WTC11 (cell line): Measurements from ENCODE around the gene TIE1. TPM values are rescaled to one million over a fixed set of nuclear protein-coding genes. Genes with fewer than 3 reads are reported as not detected.

Experiments
- ATAC-seq: fragments of 200-7000 bp; cut with Tn5 transposase; 2 replicates; pipeline ENCODE4 v1.10.0; 2021; ENCODE audit warnings: mild to moderate bottlenecking, moderate library complexity
- CTCF ChIA-PET: fragments of 300-600 bp; sonication (Branson Sonifier 250); formaldehyde crosslinking; loops from one replicate; lab custom pipeline; 2021; ENCODE audit warnings: antibody characterized with exemption; lab: Charles Lee
- POLR2A ChIA-PET: fragments of 350-600 bp; sonication (Branson Sonifier 250); formaldehyde crosslinking; loops from one replicate; lab custom pipeline; 2021; ENCODE audit warnings: antibody characterized with exemption; lab: Charles Lee
- DNase-seq: peaks from one replicate; pipeline ENCODE4 v3.0.0; 2021; ENCODE audit warnings: low spot score
- H3K27ac Mint-ChIP-seq: 2 replicates; pipeline ENCODE4 v1.8.0; 2021; ENCODE audit warnings: mixed read lengths
- H3K27me3 Mint-ChIP-seq: 2 replicates; pipeline ENCODE4 v1.8.0; 2021; ENCODE audit warnings: low read depth, mild to moderate bottlenecking, moderate library complexity, mixed read lengths
- H3K36me3 Mint-ChIP-seq: 2 replicates; pipeline ENCODE4 v1.8.0; 2021; ENCODE audit warnings: mixed read lengths
- H3K4me1 Mint-ChIP-seq: 2 replicates; pipeline ENCODE4 v1.8.0; 2022; ENCODE audit warnings: mixed read lengths
- H3K4me3 Mint-ChIP-seq: 2 replicates; pipeline ENCODE4 v1.8.0; 2021; ENCODE audit warnings: mild to moderate bottlenecking, moderate library complexity, mixed read lengths
- H3K9me3 Mint-ChIP-seq: 2 replicates; pipeline ENCODE4 v1.8.0; 2021; ENCODE audit warnings: mixed read lengths
- AFF4 ChIP-seq: sonication (generic); formaldehyde crosslinking; IDR thresholded peaks from 2 replicates; pipeline ENCODE4 v1.8.1; 2023; ENCODE audit warnings: mild to moderate bottlenecking, missing genetic modification reagents, borderline replicate concordance
- AR ChIP-seq: fragments of 250-450 bp; sonication (Bioruptor Pico); IDR thresholded peaks from 2 replicates; pipeline ENCODE4 v1.9.0; 2021; ENCODE audit warnings: mild to moderate bottlenecking
- FOXJ3 ChIP-seq: sonication (generic); formaldehyde crosslinking; IDR thresholded peaks from 2 replicates; pipeline ENCODE4 v1.9.0; 2021; ENCODE audit warnings: missing genetic modification reagents, mild to moderate bottlenecking, borderline replicate concordance
- NR3C1 ChIP-seq: sonication (generic); formaldehyde crosslinking; conservative IDR thresholded peaks from 2 replicates; pipeline ENCODE4 v1.8.1; 2023; ENCODE audit warnings: low read depth, mild to moderate bottlenecking, missing genetic modification reagents
- PRRX2 ChIP-seq: fragments of 250-450 bp; sonication (Bioruptor Pico); IDR thresholded peaks from 2 replicates; pipeline ENCODE4 v1.8.0; 2021; ENCODE audit warnings: mild to moderate bottlenecking
- USF1 ChIP-seq: sonication (generic); formaldehyde crosslinking; IDR thresholded peaks from 2 replicates; pipeline ENCODE4 v1.8.0; 2022; ENCODE audit warnings: mild to moderate bottlenecking, missing genetic modification reagents
- ZBTB43 ChIP-seq: sonication (generic); formaldehyde crosslinking; IDR thresholded peaks from 2 replicates; pipeline ENCODE4 v1.8.1; 2023; ENCODE audit warnings: mild to moderate bottlenecking, missing genetic modification reagents
- ZNF121 ChIP-seq: sonication (generic); formaldehyde crosslinking; IDR thresholded peaks from 2 replicates; pipeline ENCODE4 v1.8.0; 2023; ENCODE audit warnings: missing genetic modification reagents
- ZNF423 ChIP-seq: fragments of 250-450 bp; sonication (Bioruptor Pico); IDR thresholded peaks from 2 replicates; pipeline ENCODE4 v2.1.2; 2022; ENCODE audit warnings: mild to moderate bottlenecking, moderate library complexity
- total RNA-seq: library from RNA; stranded (reverse); gene quantifications from 3 replicates; pipeline ENCODE4 v1.2.3, GENCODE V29; 2021
- TF ChIP-seq, protein P1 (sequence below): sonication (generic); formaldehyde crosslinking; IDR thresholded peaks from 2 replicates; pipeline ENCODE4 v1.8.0; 2022; ENCODE audit warnings: mild to moderate bottlenecking, missing genetic modification reagents
- TF ChIP-seq, protein P2 (sequence below): sonication (generic); formaldehyde crosslinking; IDR thresholded peaks from 2 replicates; pipeline ENCODE4 v1.8.1; 2023; ENCODE audit warnings: mild to moderate bottlenecking, missing genetic modification reagents, moderate library complexity
- TF ChIP-seq, protein P3 (sequence below): sonication (generic); formaldehyde crosslinking; IDR thresholded peaks from 2 replicates; pipeline ENCODE4 v1.8.1; 2023; ENCODE audit warnings: mild to moderate bottlenecking, moderate library complexity, missing genetic modification reagents
- TF ChIP-seq, protein P4 (sequence below): fragments of 250-450 bp; sonication (Bioruptor Pico); IDR thresholded peaks from 2 replicates; pipeline ENCODE4 v1.9.0; 2021; ENCODE audit warnings: mild to moderate bottlenecking, borderline replicate concordance

TIE1 gene
- total RNA-seq, 1 experiment from 2014 or later = 2.5 TPM

DNA sequence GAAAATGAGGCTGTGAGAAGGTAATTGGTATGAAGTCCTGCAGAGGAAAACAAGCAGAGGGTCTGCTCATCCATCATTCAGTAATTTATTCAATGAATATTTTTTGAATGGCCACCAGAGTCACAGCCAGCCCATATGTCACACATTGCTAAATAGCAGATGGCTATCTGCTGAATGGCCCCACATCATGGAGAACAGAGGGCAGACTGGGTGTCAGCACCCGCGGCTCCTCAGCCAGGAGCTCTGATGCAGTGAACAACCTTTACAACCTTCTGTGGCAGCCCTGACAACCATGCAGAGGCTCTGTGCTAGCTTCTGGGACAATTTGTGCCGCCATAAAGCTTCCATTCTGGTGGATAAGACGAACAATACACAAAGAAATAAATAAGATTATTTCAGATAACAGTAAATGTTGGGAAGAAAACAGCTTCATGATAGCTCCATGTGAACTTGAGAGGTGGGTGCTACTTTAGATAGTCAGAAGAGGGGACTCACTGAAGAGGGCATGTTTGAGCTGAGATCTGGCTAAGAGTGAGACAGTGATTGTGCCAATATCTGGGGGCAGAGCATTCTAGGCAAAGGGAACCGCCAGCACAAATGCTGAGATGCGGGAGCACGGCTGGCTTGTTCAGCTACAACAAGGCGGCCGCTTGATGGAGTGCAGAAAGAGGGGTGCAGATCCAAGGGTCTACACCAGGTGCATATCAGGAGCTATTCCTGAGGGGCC is 12.6 kb upstream of the TIE1 start:
- ATAC-seq = no peak
- DNase-seq = no peak
- H3K27me3 Mint-ChIP-seq = no peaks in the 10 kb centered on the region
- H3K27ac Mint-ChIP-seq = no peak overlapping the region
- ChIA-PET POLR2A (interaction anchor here (0.9 to 1.9 kb wide), 2 partner anchors 18 to 70 kb away, joined by 4 to 6 read pairs; partner anchors contain the start of genes CDC20 and TMEM125), CTCF (interaction anchor here (0.8 to 1.5 kb wide), 3 partner anchors 11 to 126 kb away, joined by 3 read pairs; no protein-coding TSS in a partner anchor)
- H3K36me3 Mint-ChIP-seq = no peaks in the 10 kb centered on the region
- no peak for TF ChIP-seq USF1 (CRISPR knock-in tag)
- no peak for TF ChIP-seq FOXJ3 (CRISPR knock-in tag)
- TF ChIP-seq NR3C1 (CRISPR knock-in tag) = no peak
- TF ChIP-seq, protein P1, sequence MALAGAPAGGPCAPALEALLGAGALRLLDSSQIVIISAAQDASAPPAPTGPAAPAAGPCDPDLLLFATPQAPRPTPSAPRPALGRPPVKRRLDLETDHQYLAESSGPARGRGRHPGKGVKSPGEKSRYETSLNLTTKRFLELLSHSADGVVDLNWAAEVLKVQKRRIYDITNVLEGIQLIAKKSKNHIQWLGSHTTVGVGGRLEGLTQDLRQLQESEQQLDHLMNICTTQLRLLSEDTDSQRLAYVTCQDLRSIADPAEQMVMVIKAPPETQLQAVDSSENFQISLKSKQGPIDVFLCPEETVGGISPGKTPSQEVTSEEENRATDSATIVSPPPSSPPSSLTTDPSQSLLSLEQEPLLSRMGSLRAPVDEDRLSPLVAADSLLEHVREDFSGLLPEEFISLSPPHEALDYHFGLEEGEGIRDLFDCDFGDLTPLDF (CRISPR knock-in tag) = no peak
- TF ChIP-seq AR (CRISPR knock-in tag) = no peak
- no peak for TF ChIP-seq AFF4
- TF ChIP-seq, protein P2, sequence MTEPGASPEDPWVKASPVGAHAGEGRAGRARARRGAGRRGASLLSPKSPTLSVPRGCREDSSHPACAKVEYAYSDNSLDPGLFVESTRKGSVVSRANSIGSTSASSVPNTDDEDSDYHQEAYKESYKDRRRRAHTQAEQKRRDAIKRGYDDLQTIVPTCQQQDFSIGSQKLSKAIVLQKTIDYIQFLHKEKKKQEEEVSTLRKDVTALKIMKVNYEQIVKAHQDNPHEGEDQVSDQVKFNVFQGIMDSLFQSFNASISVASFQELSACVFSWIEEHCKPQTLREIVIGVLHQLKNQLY (CRISPR knock-in tag) = no peak
- TF ChIP-seq, protein P3, sequence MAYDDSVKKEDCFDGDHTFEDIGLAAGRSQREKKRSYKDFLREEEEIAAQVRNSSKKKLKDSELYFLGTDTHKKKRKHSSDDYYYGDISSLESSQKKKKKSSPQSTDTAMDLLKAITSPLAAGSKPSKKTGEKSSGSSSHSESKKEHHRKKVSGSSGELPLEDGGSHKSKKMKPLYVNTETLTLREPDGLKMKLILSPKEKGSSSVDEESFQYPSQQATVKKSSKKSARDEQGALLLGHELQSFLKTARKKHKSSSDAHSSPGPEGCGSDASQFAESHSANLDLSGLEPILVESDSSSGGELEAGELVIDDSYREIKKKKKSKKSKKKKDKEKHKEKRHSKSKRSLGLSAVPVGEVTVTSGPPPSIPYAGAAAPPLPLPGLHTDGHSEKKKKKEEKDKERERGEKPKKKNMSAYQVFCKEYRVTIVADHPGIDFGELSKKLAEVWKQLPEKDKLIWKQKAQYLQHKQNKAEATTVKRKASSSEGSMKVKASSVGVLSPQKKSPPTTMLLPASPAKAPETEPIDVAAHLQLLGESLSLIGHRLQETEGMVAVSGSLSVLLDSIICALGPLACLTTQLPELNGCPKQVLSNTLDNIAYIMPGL = no peak
- TF ChIP-seq, protein P4, sequence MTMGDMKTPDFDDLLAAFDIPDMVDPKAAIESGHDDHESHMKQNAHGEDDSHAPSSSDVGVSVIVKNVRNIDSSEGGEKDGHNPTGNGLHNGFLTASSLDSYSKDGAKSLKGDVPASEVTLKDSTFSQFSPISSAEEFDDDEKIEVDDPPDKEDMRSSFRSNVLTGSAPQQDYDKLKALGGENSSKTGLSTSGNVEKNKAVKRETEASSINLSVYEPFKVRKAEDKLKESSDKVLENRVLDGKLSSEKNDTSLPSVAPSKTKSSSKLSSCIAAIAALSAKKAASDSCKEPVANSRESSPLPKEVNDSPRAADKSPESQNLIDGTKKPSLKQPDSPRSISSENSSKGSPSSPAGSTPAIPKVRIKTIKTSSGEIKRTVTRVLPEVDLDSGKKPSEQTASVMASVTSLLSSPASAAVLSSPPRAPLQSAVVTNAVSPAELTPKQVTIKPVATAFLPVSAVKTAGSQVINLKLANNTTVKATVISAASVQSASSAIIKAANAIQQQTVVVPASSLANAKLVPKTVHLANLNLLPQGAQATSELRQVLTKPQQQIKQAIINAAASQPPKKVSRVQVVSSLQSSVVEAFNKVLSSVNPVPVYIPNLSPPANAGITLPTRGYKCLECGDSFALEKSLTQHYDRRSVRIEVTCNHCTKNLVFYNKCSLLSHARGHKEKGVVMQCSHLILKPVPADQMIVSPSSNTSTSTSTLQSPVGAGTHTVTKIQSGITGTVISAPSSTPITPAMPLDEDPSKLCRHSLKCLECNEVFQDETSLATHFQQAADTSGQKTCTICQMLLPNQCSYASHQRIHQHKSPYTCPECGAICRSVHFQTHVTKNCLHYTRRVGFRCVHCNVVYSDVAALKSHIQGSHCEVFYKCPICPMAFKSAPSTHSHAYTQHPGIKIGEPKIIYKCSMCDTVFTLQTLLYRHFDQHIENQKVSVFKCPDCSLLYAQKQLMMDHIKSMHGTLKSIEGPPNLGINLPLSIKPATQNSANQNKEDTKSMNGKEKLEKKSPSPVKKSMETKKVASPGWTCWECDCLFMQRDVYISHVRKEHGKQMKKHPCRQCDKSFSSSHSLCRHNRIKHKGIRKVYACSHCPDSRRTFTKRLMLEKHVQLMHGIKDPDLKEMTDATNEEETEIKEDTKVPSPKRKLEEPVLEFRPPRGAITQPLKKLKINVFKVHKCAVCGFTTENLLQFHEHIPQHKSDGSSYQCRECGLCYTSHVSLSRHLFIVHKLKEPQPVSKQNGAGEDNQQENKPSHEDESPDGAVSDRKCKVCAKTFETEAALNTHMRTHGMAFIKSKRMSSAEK (CRISPR knock-in tag) = no peak
- TF ChIP-seq PRRX2 (CRISPR knock-in tag) = no peak
- no peak for TF ChIP-seq ZNF121 (CRISPR knock-in tag)
- TF ChIP-seq ZNF423 (CRISPR knock-in tag) = no peak
- TF ChIP-seq ZBTB43 = no peak
- peaks cover 29% of the 10 kb centered on the region for H3K4me1 Mint-ChIP-seq
- H3K9me3 Mint-ChIP-seq = no peaks in the 10 kb centered on the region
- H3K4me3 Mint-ChIP-seq = no peak overlapping the region
